ENCODE results near the gene HDAC4.

The HDAC4 gene

DNA sequence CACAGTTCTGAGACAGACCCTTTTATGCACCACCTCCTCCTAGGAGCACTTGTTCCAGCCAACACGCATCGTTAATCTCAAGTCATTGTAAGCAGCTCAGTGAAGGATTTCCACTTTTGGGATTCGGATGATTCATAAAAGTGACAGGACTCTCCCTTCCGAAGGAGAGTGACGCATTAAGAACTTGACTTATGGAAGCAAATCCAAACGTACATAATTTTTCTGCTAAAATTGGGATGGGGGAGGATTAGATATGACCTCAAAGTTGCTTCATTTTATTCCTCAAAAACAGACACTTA lies 387.2 kb downstream of the HDAC4 start:
- Histone ChIP-seq H3K27ac (ENCODE audit: extremely low read depth, low read depth, low read length) (no peak overlapping the region), H3K9me3 (ENCODE audit: control insufficient read depth, insufficient read depth, low read depth, low read length) (no peaks in the 10 kb centered on the region), H3K4me3 (ENCODE audit: low read depth, low read length) (no peak overlapping the region), H3K36me3 (ENCODE audit: control insufficient read depth in 2 of 2, insufficient read depth in 1 of 2, low read length in 2 of 2) (no peaks in the 10 kb centered on the region), H3K4me1 (ENCODE audit: control insufficient read depth, insufficient read depth, low read length) (no peaks in the 10 kb centered on the region)
- TF ChIP-seq ZNF175 (tag by site-specific recombination; IDR thresholded peaks at IDR 0.05), result no peak
- CTCF ChIA-PET, result no interaction called here
- POLR2A ChIA-PET, result no interaction called here

DNA sequence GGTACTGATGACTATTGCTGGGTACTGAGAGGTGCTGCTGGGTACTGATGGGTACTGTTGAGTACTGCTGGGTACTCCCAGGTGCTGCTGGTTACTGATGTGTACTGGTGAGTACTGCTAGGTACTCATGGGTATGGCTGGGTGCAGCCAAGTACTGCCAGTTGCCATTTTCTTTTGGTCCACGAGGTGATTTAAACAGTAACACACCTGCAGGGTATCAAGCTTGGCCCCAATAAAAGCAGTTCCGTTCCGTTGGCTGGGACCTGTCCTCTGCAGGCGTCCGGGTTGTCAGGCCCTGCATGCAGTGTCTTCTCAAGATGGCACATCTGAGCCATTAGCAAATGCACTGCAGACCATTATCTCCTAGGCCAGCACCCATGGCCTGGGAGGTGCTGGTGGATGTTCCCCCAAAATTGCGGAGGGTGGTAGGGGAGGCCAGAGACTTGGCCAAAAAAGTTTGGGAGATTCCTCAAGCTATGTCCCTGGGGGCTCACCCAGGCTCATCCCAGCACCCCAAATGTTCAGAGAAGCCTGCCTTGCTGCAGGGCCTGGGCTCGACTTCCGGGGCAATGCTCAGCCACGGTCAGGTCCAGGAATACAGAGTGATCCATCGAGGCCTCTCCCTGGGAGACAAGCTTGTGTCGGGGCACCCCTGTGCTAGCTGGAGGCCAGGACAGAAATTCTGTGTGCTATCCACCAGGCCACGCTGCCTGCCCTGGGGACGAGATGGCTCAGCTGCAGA lies 387.7 kb downstream of the HDAC4 start:
- Histone ChIP-seq H3K36me3 (ENCODE audit: control insufficient read depth in 2 of 2, insufficient read depth in 1 of 2, low read length in 2 of 2) (no peaks in the 10 kb centered on the region), H3K4me3 (ENCODE audit: low read depth, low read length) (no peak overlapping the region), H3K9me3 (ENCODE audit: control insufficient read depth, insufficient read depth, low read depth, low read length) (no peaks in the 10 kb centered on the region), H3K4me1 (ENCODE audit: control insufficient read depth, insufficient read depth, low read length) (no peaks in the 10 kb centered on the region), H3K27ac (ENCODE audit: extremely low read depth, low read depth, low read length) (no peak overlapping the region)
- POLR2A ChIA-PET, result no interaction called here
- TF ChIP-seq ZNF624 (tag by site-specific recombination; IDR thresholded peaks at IDR 0.05) (no peak), ZNF555 (tag by site-specific recombination; conservative IDR thresholded peaks at IDR 0.05) (no peak), ZNF132 (tag by site-specific recombination; IDR thresholded peaks at IDR 0.05; ENCODE audit: borderline replicate concordance) (no peak), MZF1 (tag by site-specific recombination; IDR thresholded peaks at IDR 0.05; ENCODE audit: borderline replicate concordance) (no peak), BCL11B (tag by site-specific recombination; IDR thresholded peaks at IDR 0.05; ENCODE audit: low read depth) (no peak), ZFP41 (tag by site-specific recombination; IDR thresholded peaks at IDR 0.05; ENCODE audit: borderline replicate concordance) (no peak), ZNF169 (tag by site-specific recombination; IDR thresholded peaks at IDR 0.05) (no peak), ZNF629 (tag by site-specific recombination; IDR thresholded peaks at IDR 0.05) (no peak), ZNF16 (tag by site-specific recombination; IDR thresholded peaks at IDR 0.05; ENCODE audit: low read depth) (no peak), ZNF501 (tag by site-specific recombination; IDR thresholded peaks at IDR 0.05) (no peak), ZNF510 (tag by site-specific recombination; IDR thresholded peaks at IDR 0.05; ENCODE audit: insufficient replicate concordance) (no peak), ZNF626 (tag by site-specific recombination; IDR thresholded peaks at IDR 0.05) (no peak)
- TF ChIP-seq, protein P1, sequence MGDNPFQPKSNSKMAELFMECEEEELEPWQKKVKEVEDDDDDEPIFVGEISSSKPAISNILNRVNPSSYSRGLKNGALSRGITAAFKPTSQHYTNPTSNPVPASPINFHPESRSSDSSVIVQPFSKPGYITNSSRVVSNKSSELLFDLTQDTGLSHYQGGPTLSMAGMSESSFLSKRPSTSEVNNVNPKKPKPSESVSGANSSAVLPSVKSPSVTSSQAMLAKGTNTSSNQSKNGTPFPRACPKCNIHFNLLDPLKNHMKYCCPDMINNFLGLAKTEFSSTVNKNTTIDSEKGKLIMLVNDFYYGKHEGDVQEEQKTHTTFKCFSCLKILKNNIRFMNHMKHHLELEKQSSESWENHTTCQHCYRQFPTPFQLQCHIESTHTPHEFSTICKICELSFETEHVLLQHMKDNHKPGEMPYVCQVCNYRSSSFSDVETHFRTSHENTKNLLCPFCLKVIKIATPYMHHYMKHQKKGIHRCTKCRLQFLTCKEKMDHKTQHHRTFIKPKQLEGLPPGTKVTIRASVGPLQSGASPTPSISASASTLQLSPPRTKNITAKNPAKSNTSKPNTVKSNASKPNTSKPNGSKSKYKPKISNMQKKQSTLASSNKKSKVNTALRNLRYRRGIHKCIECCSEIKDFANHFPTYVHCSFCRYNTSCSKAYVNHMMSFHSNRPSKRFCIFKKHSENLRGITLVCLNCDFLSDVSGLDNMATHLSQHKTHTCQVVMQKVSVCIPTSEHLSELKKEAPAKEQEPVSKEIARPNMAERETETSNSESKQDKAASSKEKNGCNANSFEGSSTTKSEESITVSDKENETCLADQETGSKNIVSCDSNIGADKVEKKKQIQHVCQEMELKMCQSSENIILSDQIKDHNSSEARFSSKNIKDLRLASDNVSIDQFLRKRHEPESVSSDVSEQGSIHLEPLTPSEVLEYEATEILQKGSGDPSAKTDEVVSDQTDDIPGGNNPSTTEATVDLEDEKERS (tag by site-specific recombination; IDR thresholded peaks at IDR 0.05), result no peak
- TF ChIP-seq, protein P2, sequence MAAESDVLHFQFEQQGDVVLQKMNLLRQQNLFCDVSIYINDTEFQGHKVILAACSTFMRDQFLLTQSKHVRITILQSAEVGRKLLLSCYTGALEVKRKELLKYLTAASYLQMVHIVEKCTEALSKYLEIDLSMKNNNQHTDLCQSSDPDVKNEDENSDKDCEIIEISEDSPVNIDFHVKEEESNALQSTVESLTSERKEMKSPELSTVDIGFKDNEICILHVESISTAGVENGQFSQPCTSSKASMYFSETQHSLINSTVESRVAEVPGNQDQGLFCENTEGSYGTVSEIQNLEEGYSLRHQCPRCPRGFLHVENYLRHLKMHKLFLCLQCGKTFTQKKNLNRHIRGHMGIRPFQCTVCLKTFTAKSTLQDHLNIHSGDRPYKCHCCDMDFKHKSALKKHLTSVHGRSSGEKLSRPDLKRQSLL (tag by site-specific recombination; IDR thresholded peaks at IDR 0.05), result no peak
- CTCF ChIA-PET, result interaction anchor here (0.5 kb wide), 1 partner anchor 148 kb away, joined by 4 read pairs; no protein-coding TSS in a partner anchor

DNA sequence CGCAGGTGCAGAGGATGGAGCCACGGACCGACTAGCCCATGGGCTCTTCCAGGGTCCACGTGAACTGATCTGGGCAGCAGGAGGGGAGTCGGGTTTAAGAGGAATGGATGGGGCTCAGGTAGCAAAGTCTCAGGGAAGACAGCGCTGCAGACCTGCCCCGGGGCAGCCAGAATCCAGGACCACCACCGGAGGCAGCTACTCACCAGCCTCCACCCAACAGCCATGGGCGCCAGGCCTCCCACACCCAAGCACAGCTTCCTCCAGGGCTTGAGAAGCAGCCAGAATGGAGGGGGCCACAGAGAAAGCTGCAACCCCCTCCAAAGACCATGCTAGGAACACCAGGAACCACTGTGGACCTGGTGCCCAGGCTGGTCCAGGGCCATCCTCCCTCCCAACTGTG lies 388.6 kb downstream of the HDAC4 start:
- CTCF ChIA-PET, result interaction anchor here (0.7 kb wide), 1 partner anchor 811 kb away, joined by 3 read pairs; no protein-coding TSS in a partner anchor

More for the DNA sequence above, 388.6 kb downstream of the HDAC4 start:
- POLR2A ChIA-PET, result no interaction called here
- Histone ChIP-seq H3K9me3 (ENCODE audit: control insufficient read depth, insufficient read depth, low read depth, low read length) (no peaks in the 10 kb centered on the region), H3K36me3 (ENCODE audit: control insufficient read depth in 2 of 2, insufficient read depth in 1 of 2, low read length in 2 of 2) (no peaks in the 10 kb centered on the region), H3K4me1 (ENCODE audit: control insufficient read depth, insufficient read depth, low read length) (no peaks in the 10 kb centered on the region), H3K4me3 (ENCODE audit: low read depth, low read length) (no peak overlapping the region), H3K27ac (ENCODE audit: extremely low read depth, low read depth, low read length) (no peak overlapping the region)
- no peak for TF ChIP-seq ZNF157 (tag by site-specific recombination; IDR thresholded peaks at IDR 0.05)
